Stimulated activated CD8-positive, alpha-beta memory T cell treated with anti-CD3 and anti-CD28 coated beads, Interleukin-7, amount 100 ng/mL, for 4 hours (primary cell): Measurements from ENCODE around the gene ACBD4.

Experiments
- DNase-seq, 2 donors: peaks; one replicate each; pipeline ENCODE4 v3.0.0-alpha.2; 2020; ENCODE audit warnings: low read depth in 2 of 2

Gene ACBD4

GRCh38 chr17:45135192-45135977, at the start of gene ACBD4:
Gene ACBD4 (plus strand): TSS chr17:45135687. CDS start chr17:45136145, 458 bp downstream.
- DNase-seq, result peak; percentile 90 to 92

- DNase-seq, result no peak
These were observed 49.1 kb upstream of the ACBD4 start for GRCh38 chr17:45086391-45086790.

GRCh38 chr17:45086865-45087503, 48.5 kb upstream of the ACBD4 start:
- no peak for DNase-seq

GRCh38 chr17:45087504-45087975, 47.9 kb upstream of the ACBD4 start:
- no peak for DNase-seq

GRCh38 chr17:45087978-45088377, 47.5 kb upstream of the ACBD4 start:
- no peak for DNase-seq

- no peak for DNase-seq
These were observed 46.7 kb upstream of the ACBD4 start for GRCh38 chr17:45088741-45089140.

- no peak for DNase-seq
These were observed 44.8 kb upstream of the ACBD4 start for GRCh38 chr17:45090711-45091110.

- no peak for DNase-seq
These were observed 43.6 kb upstream of the ACBD4 start for GRCh38 chr17:45091778-45092425.

- DNase-seq, result no peak
These were observed 42.5 kb upstream of the ACBD4 start for GRCh38 chr17:45092911-45093430.

GRCh38 chr17:45093444-45094110, 41.9 kb upstream of the ACBD4 start:
- DNase-seq, result no peak

GRCh38 chr17:45096141-45096540, 39.3 kb upstream of the ACBD4 start:
- no peak for DNase-seq

- no peak for DNase-seq
These were observed 38.6 kb upstream of the ACBD4 start for GRCh38 chr17:45096926-45097325.

GRCh38 chr17:45098081-45098868, 37.2 kb upstream of the ACBD4 start:
- no peak for DNase-seq

- peak; percentile 27 to 52 for DNase-seq
These were observed 36.4 kb upstream of the ACBD4 start for GRCh38 chr17:45098869-45099616.

- DNase-seq, result no peak
These were observed 34.0 kb upstream of the ACBD4 start for GRCh38 chr17:45101546-45101882.

GRCh38 chr17:45101883-45102811, 33.3 kb upstream of the ACBD4 start:
- DNase-seq, result no peak

- DNase-seq, result no peak
These were observed 32.6 kb upstream of the ACBD4 start for GRCh38 chr17:45102856-45103255.

- no peak for DNase-seq
These were observed 32.2 kb upstream of the ACBD4 start for GRCh38 chr17:45103269-45103795.

- DNase-seq, result no peak
These were observed 31.5 kb upstream of the ACBD4 start for GRCh38 chr17:45104029-45104428.
